ENCODE data around the gene MYO1D. TPM values are rescaled to one million over a fixed set of nuclear protein-coding genes. Genes with fewer than 3 reads are reported as not detected.

Gene MYO1D
- total RNA-seq, 1 donor from 2014 or later, result 18.0 TPM

- Histone ChIP-seq H2AFZ (ENCODE audit: low read depth, low read length) (no peak overlapping the region), H3K36me3 (ENCODE audit: insufficient read depth, low read length) (no peaks in the 10 kb centered on the region), H3K27me3 (ENCODE audit: insufficient read depth, low read length) (no peaks in the 10 kb centered on the region), H3K4me1 (ENCODE audit: insufficient read depth, low read length) (peaks cover 6% of the 10 kb centered on the region), H3K9ac (ENCODE audit: low read length) (no peak overlapping the region), H3K9me3 (ENCODE audit: insufficient read depth, low read depth, low read length) (no peaks in the 10 kb centered on the region), H3K4me3 (ENCODE audit: insufficient read depth, low read depth, low read length) (no peak overlapping the region), H3K79me2 (ENCODE audit: insufficient read depth, low read length) (no peaks in the 10 kb centered on the region), H3K27ac (ENCODE audit: low read depth, low read length) (no peak overlapping the region), H3K4me2 (ENCODE audit: low read length) (no peak overlapping the region), H4K20me1 (ENCODE audit: insufficient read depth, low read length) (no peaks in the 10 kb centered on the region)
- Mint-ChIP-seq H3K4me3 (ENCODE audit: unreplicated experiment) (no peak overlapping the region), H3K4me1 (ENCODE audit: low read depth, unreplicated experiment) (peaks cover 16% of the 10 kb centered on the region), H3K27ac (ENCODE audit: unreplicated experiment) (no peak overlapping the region), H3K27me3 (ENCODE audit: low read depth, unreplicated experiment) (no peaks in the 10 kb centered on the region), H3K9me3 (ENCODE audit: unreplicated experiment) (peaks cover 2% of the 10 kb centered on the region), H3K36me3 (ENCODE audit: low read depth, unreplicated experiment) (peaks cover 5% of the 10 kb centered on the region)
- TF ChIP-seq EZH2 (IDR thresholded peaks at IDR 0.05; ENCODE audit: insufficient read depth, low read length), result no peak
- TF ChIP-seq, protein P1, sequence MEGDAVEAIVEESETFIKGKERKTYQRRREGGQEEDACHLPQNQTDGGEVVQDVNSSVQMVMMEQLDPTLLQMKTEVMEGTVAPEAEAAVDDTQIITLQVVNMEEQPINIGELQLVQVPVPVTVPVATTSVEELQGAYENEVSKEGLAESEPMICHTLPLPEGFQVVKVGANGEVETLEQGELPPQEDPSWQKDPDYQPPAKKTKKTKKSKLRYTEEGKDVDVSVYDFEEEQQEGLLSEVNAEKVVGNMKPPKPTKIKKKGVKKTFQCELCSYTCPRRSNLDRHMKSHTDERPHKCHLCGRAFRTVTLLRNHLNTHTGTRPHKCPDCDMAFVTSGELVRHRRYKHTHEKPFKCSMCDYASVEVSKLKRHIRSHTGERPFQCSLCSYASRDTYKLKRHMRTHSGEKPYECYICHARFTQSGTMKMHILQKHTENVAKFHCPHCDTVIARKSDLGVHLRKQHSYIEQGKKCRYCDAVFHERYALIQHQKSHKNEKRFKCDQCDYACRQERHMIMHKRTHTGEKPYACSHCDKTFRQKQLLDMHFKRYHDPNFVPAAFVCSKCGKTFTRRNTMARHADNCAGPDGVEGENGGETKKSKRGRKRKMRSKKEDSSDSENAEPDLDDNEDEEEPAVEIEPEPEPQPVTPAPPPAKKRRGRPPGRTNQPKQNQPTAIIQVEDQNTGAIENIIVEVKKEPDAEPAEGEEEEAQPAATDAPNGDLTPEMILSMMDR (IDR thresholded peaks at IDR 0.05; ENCODE audit: insufficient read depth, low read depth, low read length), result no peak
- DNase-seq (ENCODE audit: low read depth) (no peak), FAIRE-seq (no peak)
Measured at GRCh38 chr17:32566303-32566702, 310.6 kb downstream of the MYO1D start.

DNA sequence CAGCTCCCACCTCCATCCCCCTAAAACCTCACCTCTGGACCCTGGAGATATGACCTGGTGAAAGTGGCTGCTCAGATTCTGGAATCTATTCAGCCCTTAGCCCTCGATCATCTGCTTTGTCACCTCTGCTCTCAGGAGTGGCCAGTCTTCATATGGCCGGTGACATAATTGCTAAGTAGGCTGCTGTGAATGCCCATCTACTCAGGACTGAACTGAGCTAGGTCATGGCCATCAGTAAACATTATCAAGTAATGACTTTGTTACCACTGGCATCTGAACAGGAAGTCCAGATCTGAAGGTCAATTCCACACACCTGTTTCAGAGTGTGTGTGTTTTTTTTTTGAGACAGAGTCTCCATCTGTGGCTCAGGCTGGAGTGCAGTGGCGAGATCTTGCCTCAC lies 311.5 kb downstream of the MYO1D start:
- Histone ChIP-seq H3K27ac (ENCODE audit: low read depth, low read length) (no peak overlapping the region), H2AFZ (ENCODE audit: low read depth, low read length) (no peak overlapping the region), H3K4me1 (ENCODE audit: insufficient read depth, low read length) (peaks cover 6% of the 10 kb centered on the region), H3K9ac (ENCODE audit: low read length) (no peak overlapping the region), H3K79me2 (ENCODE audit: insufficient read depth, low read length) (no peaks in the 10 kb centered on the region), H3K4me2 (ENCODE audit: low read length) (no peak overlapping the region), H3K4me3 (ENCODE audit: insufficient read depth, low read depth, low read length) (no peak overlapping the region), H3K27me3 (ENCODE audit: insufficient read depth, low read length) (no peaks in the 10 kb centered on the region), H4K20me1 (ENCODE audit: insufficient read depth, low read length) (no peaks in the 10 kb centered on the region), H3K9me3 (ENCODE audit: insufficient read depth, low read depth, low read length) (no peaks in the 10 kb centered on the region), H3K36me3 (ENCODE audit: insufficient read depth, low read length) (no peaks in the 10 kb centered on the region)
- FAIRE-seq (no peak), DNase-seq (ENCODE audit: low read depth) (no peak)
- H3K4me3 Mint-ChIP-seq (ENCODE audit: unreplicated experiment), result no peak overlapping the region
- no peaks in the 10 kb centered on the region for H3K27me3 Mint-ChIP-seq (ENCODE audit: low read depth, unreplicated experiment)
- peaks cover 5% of the 10 kb centered on the region for H3K36me3 Mint-ChIP-seq (ENCODE audit: low read depth, unreplicated experiment)
- TF ChIP-seq EZH2 (IDR thresholded peaks at IDR 0.05; ENCODE audit: insufficient read depth, low read length), result no peak
- TF ChIP-seq, protein P1 (IDR thresholded peaks at IDR 0.05; ENCODE audit: insufficient read depth, low read depth, low read length), result no peak
- no peak overlapping the region for H3K27ac Mint-ChIP-seq (ENCODE audit: unreplicated experiment)
- peaks cover 2% of the 10 kb centered on the region for H3K9me3 Mint-ChIP-seq (ENCODE audit: unreplicated experiment)
- H3K4me1 Mint-ChIP-seq (ENCODE audit: low read depth, unreplicated experiment), result peaks cover 13% of the 10 kb centered on the region

DNA sequence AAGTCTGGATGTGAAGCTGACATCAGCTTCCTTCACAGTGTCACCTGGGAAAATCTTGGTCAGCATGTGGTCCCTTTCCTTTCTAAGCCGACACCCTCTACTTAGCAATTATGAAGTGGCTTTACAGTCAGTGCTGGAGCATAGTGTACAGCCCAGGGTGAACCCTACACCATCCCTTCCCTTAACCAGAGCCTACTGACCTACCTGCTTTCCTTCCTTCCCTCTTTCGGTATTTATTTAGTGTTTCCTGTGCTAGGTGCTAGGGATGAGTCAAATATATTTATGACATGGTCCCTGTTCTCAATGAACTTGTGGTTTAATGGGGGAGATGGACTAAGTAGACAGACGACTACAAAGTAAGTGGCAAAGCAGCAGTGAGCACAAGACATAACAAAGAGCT lies 312.6 kb downstream of the MYO1D start:
- H3K36me3 Mint-ChIP-seq (ENCODE audit: low read depth, unreplicated experiment), result peaks cover 5% of the 10 kb centered on the region
- FAIRE-seq, result no peak

More for the DNA sequence above, 312.6 kb downstream of the MYO1D start:
- peaks cover 6% of the 10 kb centered on the region for H3K4me1 Mint-ChIP-seq (ENCODE audit: low read depth, unreplicated experiment)
- Histone ChIP-seq H3K27ac (ENCODE audit: low read depth, low read length) (no peak overlapping the region), H4K20me1 (ENCODE audit: insufficient read depth, low read length) (no peaks in the 10 kb centered on the region), H3K79me2 (ENCODE audit: insufficient read depth, low read length) (no peaks in the 10 kb centered on the region), H3K9me3 (ENCODE audit: insufficient read depth, low read depth, low read length) (no peaks in the 10 kb centered on the region), H3K36me3 (ENCODE audit: insufficient read depth, low read length) (no peaks in the 10 kb centered on the region), H3K27me3 (ENCODE audit: insufficient read depth, low read length) (no peaks in the 10 kb centered on the region), H3K9ac (ENCODE audit: low read length) (no peak overlapping the region), H3K4me2 (ENCODE audit: low read length) (no peak overlapping the region), H3K4me3 (ENCODE audit: insufficient read depth, low read depth, low read length) (no peak overlapping the region), H3K4me1 (ENCODE audit: insufficient read depth, low read length) (peaks cover 3% of the 10 kb centered on the region), H2AFZ (ENCODE audit: low read depth, low read length) (no peak overlapping the region)
- no peak overlapping the region for H3K27ac Mint-ChIP-seq (ENCODE audit: unreplicated experiment)
- H3K9me3 Mint-ChIP-seq (ENCODE audit: unreplicated experiment), result peaks cover 2% of the 10 kb centered on the region
- no peak for TF ChIP-seq EZH2 (IDR thresholded peaks at IDR 0.05; ENCODE audit: insufficient read depth, low read length)
- TF ChIP-seq, protein P1 (IDR thresholded peaks at IDR 0.05; ENCODE audit: insufficient read depth, low read depth, low read length), result no peak
- H3K27me3 Mint-ChIP-seq (ENCODE audit: low read depth, unreplicated experiment), result no peaks in the 10 kb centered on the region
- DNase-seq (ENCODE audit: low read depth), result no peak
- H3K4me3 Mint-ChIP-seq (ENCODE audit: unreplicated experiment), result no peak overlapping the region
